ENCODE results near the gene ADAM15.

ADAM15 gene

GRCh38 chr1:155034318-155035208 lies 16.6 kb upstream of the ADAM15 start:
- no peak for TF ChIP-seq CTCF (IDR thresholded peaks at IDR 0.05; ENCODE audit: control extremely low read depth, extremely low read depth, low read depth, missing control alignments)
- CTCF ChIA-PET, result interaction anchor here (1.0 to 4.4 kb wide), 7 partner anchors 9 to 57 kb away, joined by 3 to 22 read pairs (median 6); partner anchors contain the start of gene ADAM15
- DNase-seq (ENCODE audit: extremely low spot score), result no peak
- POLR2A ChIA-PET, result no interaction called here

- ChIA-PET CTCF (interaction anchor here (1.0 to 4.4 kb wide), 4 partner anchors 8 to 49 kb away, joined by 3 to 22 read pairs (median 4); no protein-coding TSS in a partner anchor), POLR2A (no interaction called here)
- no peak for TF ChIP-seq CTCF (IDR thresholded peaks at IDR 0.05; ENCODE audit: control extremely low read depth, extremely low read depth, low read depth, missing control alignments)
- DNase-seq (ENCODE audit: extremely low spot score), result no peak
Observed at GRCh38 chr1:155035936-155036335, 15.2 kb upstream of the ADAM15 start.

- DNase-seq (ENCODE audit: extremely low spot score), result no peak
- POLR2A ChIA-PET, result interaction anchor here (0.7 kb wide), 1 partner anchor 16 kb away, joined by 7 read pairs; no protein-coding TSS in a partner anchor
- CTCF ChIA-PET, result interaction anchor here (2.0 to 20.4 kb wide), 3 partner anchors 14 to 25 kb away, joined by 10 to 285 read pairs (median 13); partner anchors contain the start of genes ADAM15 and EFNA4
- no peak for TF ChIP-seq CTCF (IDR thresholded peaks at IDR 0.05; ENCODE audit: control extremely low read depth, extremely low read depth, low read depth, missing control alignments)
Observed at GRCh38 chr1:155037043-155037442, 14.1 kb upstream of the ADAM15 start.

GRCh38 chr1:155037851-155038441 lies 13.2 kb upstream of the ADAM15 start:
- ChIA-PET CTCF (interaction anchor here (1.3 to 20.4 kb wide), 4 partner anchors 13 to 26 kb away, joined by 3 to 285 read pairs (median 12); partner anchors contain the start of genes ADAM15 and EFNA4), POLR2A (interaction anchor here (0.7 kb wide), 1 partner anchor 17 kb away, joined by 7 read pairs; no protein-coding TSS in a partner anchor)
- TF ChIP-seq CTCF (IDR thresholded peaks at IDR 0.05; ENCODE audit: control extremely low read depth, extremely low read depth, low read depth, missing control alignments), result no peak
- no peak for DNase-seq (ENCODE audit: extremely low spot score)

- no peak for DNase-seq (ENCODE audit: extremely low spot score)
- POLR2A ChIA-PET, result interaction anchor here (0.5 kb wide), 1 partner anchor 12 kb away, joined by 3 read pairs; the partner anchor contains the start of gene ADAM15
- TF ChIP-seq CTCF (IDR thresholded peaks at IDR 0.05; ENCODE audit: control extremely low read depth, extremely low read depth, low read depth, missing control alignments), result no peak
- CTCF ChIA-PET, result interaction anchor here (0.7 to 20.4 kb wide), 7 partner anchors 9 to 46 kb away, joined by 3 to 285 read pairs (median 5); partner anchors contain the start of genes ADAM15 and EFNA4
Observed at GRCh38 chr1:155038602-155039307, 12.4 kb upstream of the ADAM15 start.

GRCh38 chr1:155039308-155039669 lies 11.8 kb upstream of the ADAM15 start:
- POLR2A ChIA-PET, result interaction anchor here (0.5 kb wide), 1 partner anchor 12 kb away, joined by 3 read pairs; the partner anchor contains the start of gene ADAM15
- no peak for TF ChIP-seq CTCF (IDR thresholded peaks at IDR 0.05; ENCODE audit: control extremely low read depth, extremely low read depth, low read depth, missing control alignments)
- no peak for DNase-seq (ENCODE audit: extremely low spot score)
- CTCF ChIA-PET, result interaction anchor here (0.7 to 20.4 kb wide), 5 partner anchors 9 to 46 kb away, joined by 3 to 285 read pairs (median 5); partner anchors contain the start of genes ADAM15 and EFNA4
